Central memory CD8-positive, alpha-beta T cell (primary cell): ENCODE measurements around the gene KRT79.

Experiments
- ATAC-seq: fragments of 150-1000 bp; cut with Tn5 transposase; replicated peaks from 2 replicates; pipeline ENCODE4 v1.10.0; 2022; ENCODE audit warnings: mild to moderate bottlenecking, moderate FRiP score, moderate number of reproducible peaks; ENCODE audit not compliant: poor library complexity, severe bottlenecking; ENCODE audit errors: extremely low read depth
- DNase-seq, 2 donors: peaks; one replicate each; pipeline ENCODE4 v3.0.0; 2021; ENCODE audit warnings: low spot score in 2 of 2
- H3K27ac Mint-ChIP-seq: one replicate; pipeline ENCODE4 v1.8.0; 2022; ENCODE audit warnings: low read depth, mild to moderate bottlenecking, moderate library complexity, mixed read lengths
- H3K27me3 Mint-ChIP-seq: one replicate; pipeline ENCODE4 v1.8.0; 2022; ENCODE audit warnings: mixed read lengths
- H3K36me3 Mint-ChIP-seq: one replicate; pipeline ENCODE4 v1.8.0; 2022; ENCODE audit warnings: mild to moderate bottlenecking, moderate library complexity, mixed read lengths; ENCODE audit not compliant: insufficient read depth
- H3K4me1 Mint-ChIP-seq: one replicate; pipeline ENCODE4 v1.8.0; 2022; ENCODE audit warnings: mixed read lengths
- H3K4me3 Mint-ChIP-seq: one replicate; pipeline ENCODE4 v1.8.0; 2022; ENCODE audit warnings: mild to moderate bottlenecking, moderate library complexity, mixed read lengths
- H3K9me3 Mint-ChIP-seq: one replicate; pipeline ENCODE4 v1.8.0; 2022; ENCODE audit warnings: mixed read lengths

KRT79 gene

DNA sequence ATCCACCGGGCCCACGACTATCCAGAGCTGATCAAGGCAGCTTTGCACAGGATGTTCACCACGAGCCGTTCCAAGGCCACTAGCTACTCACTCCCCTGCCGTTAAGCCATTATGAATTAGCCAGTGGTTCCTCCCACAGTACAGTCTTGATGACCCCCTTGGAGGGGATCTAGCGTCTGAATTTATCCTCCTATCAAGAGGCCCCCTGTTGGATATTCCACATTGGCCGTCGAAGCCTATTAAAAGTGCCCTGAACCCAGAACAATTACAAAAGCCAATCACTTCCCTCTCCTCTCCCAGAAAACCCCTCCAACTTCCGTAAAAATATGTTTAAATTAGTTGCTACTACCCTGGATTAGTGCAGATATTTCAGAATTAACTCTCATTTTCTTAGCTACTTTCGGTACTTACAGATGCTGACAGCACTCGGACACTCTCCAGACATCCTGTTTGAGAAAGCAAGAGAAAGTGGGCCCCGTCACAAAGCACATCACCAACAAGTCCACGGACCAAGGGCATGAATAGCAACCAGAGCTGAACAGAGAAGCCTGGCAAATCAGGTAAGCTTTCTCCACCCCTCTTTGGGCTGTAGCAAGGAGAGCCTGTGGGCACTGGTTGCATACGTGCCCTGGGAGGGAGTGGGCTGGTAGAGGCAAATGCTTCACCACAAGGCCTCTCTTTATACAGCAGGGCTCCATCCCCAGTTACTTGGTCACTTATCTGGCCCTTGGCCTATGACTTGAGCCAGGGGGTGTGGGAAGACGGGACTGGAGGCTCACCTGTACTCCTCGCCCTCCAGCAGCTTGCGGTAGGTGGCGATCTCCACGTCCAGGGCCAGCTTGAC, 43.5 kb downstream of the KRT79 start:
- no peak overlapping the region for H3K4me3 Mint-ChIP-seq
- no peak overlapping the region for H3K27ac Mint-ChIP-seq
- peaks cover 2% of the 10 kb centered on the region for H3K36me3 Mint-ChIP-seq
- DNase-seq (no peak), ATAC-seq (no peak)
- peaks cover 67% of the 10 kb centered on the region for H3K27me3 Mint-ChIP-seq
- peaks cover 23% of the 10 kb centered on the region for H3K4me1 Mint-ChIP-seq
- H3K9me3 Mint-ChIP-seq: no peaks in the 10 kb centered on the region

DNA sequence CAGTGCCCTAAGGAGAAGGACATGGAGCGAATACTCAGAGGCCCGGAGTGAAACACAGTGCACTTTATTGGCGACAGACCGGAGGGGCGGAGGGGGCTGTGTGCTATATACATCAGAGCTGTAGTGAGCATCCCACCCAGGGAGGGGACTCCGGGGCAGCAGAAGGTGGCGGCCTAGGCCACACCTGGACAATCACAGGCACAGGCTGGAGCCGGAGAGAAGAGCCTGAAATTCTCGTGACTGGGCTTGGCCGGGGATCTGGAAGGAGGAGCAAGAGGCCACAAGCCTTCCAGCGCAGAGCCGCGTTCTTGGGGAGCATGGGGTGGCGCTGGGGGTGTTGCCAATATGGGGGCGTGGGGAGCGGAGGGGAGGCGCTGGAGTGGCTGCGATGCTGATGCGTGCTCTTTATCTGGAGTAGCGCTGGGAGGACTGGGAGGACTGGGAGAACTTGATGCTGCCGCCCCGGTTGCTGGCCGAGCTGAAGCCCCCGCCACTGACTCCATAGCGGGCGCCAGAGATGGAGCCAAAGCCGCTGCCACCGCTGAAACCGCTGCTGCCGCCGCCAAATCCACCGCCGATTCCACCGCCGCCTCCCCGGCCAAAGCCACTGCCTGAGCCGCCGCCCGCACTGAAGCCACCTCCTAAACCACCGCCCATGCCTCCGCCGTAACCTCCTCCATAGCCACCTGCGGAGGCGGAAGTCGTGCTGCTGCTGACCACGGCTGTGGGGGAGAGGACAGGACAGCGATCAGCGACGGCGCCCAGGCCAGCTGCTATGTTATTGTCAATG, 44.3 kb downstream of the KRT79 start:
- Mint-ChIP-seq H3K27me3 (peaks cover 76% of the 10 kb centered on the region), H3K36me3 (peaks cover 2% of the 10 kb centered on the region), H3K4me1 (peaks cover 23% of the 10 kb centered on the region), H3K4me3 (no peak overlapping the region), H3K9me3 (no peaks in the 10 kb centered on the region), H3K27ac (no peak overlapping the region)
- DNase-seq (no peak), ATAC-seq (no peak)

DNA sequence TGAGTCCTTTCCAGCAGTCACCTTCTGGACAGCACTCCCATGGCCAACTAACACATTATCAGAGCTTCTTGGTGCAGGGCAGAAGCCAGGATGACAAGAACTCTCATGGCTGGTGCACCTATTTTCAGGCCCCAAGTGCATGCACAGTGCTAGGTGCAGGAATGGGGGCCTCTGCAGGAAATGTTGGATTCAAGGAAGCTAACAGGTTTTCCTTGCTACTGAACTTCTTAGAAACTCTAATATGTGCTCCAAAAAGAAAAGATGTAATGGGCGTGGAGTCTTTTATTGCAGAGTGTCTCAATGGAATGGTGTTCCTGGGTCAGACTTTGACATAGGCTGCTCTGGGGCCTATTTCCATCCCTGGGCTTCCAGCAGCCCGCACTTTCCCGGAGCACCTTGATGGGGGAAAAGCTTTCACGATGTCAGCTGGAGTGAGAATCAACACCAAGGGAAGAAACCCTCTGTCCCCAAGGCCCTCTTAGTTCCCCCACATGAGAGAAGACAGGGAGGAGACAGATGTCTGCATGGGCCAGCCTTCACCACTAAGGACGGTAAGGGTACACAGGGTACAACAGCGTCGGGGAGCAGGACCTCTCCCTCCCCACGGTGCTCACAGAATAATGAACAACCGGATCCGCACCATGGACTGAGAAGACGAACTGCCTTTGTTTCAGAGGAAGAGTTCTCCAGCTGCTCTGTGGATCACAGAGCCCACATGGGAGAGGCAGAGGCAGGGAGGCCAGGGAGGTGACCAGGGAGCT, 45.1 kb downstream of the KRT79 start:
- Mint-ChIP-seq H3K36me3 (peaks cover 2% of the 10 kb centered on the region), H3K9me3 (no peaks in the 10 kb centered on the region), H3K27ac (no peak overlapping the region), H3K4me3 (no peak overlapping the region), H3K4me1 (peaks cover 23% of the 10 kb centered on the region), H3K27me3 (peaks cover 80% of the 10 kb centered on the region)
- ATAC-seq: no peak
- no peak for DNase-seq

DNA sequence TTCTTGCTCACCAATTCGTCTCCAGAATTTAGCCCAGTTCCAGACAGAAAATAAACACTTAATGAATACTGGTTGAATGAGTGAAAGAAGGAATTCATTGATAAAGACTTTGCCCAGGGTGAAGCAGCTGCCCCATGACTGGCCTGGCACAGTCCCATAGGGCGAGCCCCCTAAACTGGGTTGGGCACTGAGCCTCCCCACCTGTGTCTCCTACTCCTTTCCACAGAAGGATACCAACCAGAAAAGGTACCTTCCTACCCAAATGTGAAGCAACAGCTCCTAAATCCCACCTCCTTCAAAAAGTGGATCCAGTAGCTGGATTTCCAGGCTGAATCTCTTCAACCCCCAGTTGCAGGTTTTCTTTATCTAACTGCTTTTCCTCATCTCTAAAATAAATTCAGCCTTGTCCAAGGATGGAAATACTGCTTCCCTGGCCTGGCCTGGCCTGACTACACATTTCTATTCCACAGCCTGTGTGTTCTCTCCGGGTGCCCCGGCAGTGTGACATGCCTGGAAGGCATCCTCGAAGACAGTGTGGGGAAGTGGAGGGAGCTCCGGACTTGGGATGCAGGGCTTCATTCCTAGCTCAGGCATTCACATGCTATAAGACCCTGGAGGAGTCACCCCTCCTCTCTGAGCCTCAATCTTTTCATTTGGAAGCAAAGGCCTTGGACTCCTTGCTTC, 45.8 kb downstream of the KRT79 start:
- Mint-ChIP-seq H3K9me3 (no peaks in the 10 kb centered on the region), H3K36me3 (peaks cover 2% of the 10 kb centered on the region), H3K27me3 (peaks cover 80% of the 10 kb centered on the region), H3K4me3 (no peak overlapping the region), H3K27ac (no peak overlapping the region), H3K4me1 (peaks cover 23% of the 10 kb centered on the region)
- DNase-seq (no peak), ATAC-seq (no peak)

DNA sequence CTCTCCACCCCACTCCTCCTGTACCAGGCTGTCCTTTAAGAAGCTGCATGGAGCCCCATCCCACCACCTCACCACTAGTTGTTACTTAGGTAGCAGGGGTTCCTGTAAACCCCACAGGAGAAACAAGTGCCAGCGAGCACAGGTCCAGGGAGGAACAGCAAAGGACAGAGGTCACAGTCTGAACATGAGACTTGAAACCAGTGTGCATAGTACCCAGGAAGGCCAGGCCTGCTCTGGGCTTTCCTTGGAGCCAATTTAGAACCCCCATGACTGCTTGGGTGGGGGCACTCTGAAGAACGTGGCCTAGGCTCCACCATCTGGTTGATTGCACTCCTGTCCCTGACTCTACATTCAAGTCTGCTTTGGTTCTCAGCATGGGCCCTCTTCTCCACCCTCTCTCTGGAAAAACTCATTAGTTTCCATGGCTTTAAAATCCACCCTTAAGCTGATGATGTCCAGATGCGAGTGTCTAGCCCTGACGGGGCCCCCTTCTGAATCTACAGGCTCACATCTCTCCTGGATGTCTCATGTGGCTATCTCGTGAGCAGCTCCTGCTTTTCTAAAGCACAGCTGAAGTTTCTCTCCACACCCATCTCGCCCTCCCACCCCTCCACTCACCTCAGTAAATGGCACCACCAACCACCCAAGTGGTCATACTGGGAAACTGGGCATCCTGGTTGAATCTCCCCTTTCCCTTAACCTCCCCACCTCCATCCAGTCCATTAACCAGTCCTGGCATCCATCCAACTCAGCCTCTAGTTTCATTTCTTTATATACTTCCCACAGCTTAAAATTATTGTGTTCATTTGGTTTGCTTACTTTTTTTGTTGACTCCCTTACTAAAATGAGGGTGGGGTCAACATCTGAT, 46.6 kb downstream of the KRT79 start:
- H3K4me3 Mint-ChIP-seq: no peak overlapping the region
- peaks cover 83% of the 10 kb centered on the region for H3K27me3 Mint-ChIP-seq
- no peaks in the 10 kb centered on the region for H3K9me3 Mint-ChIP-seq
- peaks cover 2% of the 10 kb centered on the region for H3K36me3 Mint-ChIP-seq
- ATAC-seq: no peak
- peaks cover 23% of the 10 kb centered on the region for H3K4me1 Mint-ChIP-seq
- DNase-seq: no peak
- no peak overlapping the region for H3K27ac Mint-ChIP-seq

DNA sequence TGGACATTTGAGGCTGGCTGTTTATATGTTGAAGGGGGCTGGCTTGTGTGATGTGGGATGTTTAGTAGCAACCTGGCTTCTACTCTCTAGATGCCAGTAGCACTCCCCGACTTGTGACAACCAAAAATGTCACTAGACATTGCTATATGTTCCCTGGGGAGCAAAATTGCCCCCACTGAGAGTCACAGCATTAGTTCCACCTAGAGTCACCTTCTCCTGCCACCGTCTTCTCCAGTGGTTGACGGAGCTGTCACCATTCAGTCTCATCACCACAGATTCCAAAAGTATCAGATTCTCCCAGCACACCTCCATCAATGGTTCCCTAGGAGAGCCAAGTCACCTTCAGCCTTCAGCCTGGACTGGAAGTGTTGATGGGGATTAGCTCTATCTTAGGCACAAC, 49.2 kb downstream of the KRT79 start:
- H3K4me1 Mint-ChIP-seq: peaks cover 8% of the 10 kb centered on the region
- H3K36me3 Mint-ChIP-seq: peaks cover 2% of the 10 kb centered on the region
- no peaks in the 10 kb centered on the region for H3K9me3 Mint-ChIP-seq
- H3K27me3 Mint-ChIP-seq: peaks cover 63% of the 10 kb centered on the region
- no peak overlapping the region for H3K4me3 Mint-ChIP-seq
- H3K27ac Mint-ChIP-seq: no peak overlapping the region
- no peak for ATAC-seq
- DNase-seq: no peak

DNA sequence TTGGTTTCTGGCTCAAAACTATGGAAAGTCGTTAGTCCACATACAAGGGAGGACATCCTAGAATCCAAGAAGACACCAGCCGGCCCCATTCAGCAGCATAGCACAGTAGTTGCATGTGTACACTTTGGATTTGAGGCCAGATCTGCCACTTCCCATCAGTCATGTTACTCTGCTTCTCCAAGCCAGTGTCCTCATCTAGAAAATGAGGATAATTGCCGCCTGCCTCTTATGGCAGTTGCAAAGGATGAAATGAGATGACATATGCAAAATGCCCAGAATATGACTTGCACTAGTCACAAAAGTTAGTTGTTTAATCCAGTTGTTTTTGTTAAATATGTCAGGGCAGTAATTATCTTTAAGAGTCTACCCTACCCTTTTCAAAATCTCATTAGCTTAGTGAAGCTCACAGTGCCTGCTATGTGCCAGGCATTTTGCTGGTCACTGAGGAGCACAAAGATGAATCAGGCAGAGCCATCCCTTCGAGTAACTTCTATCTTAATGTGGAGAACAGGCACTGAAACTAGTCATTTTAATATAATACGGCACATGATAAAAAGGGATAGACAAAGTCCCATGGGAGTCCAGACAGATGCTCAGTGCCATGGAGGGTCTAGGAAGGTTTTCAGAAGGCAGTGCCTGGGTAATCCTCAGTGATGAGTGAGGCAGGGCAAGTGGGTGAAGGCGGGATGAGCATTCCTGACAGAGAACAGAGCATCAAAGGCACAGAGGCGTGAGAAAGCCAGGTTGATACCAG, 50.4 kb downstream of the KRT79 start:
- DNase-seq (no peak), ATAC-seq (no peak)
- no peak overlapping the region for H3K4me3 Mint-ChIP-seq
- H3K4me1 Mint-ChIP-seq: no peaks in the 10 kb centered on the region
- no peaks in the 10 kb centered on the region for H3K9me3 Mint-ChIP-seq
- peaks cover 2% of the 10 kb centered on the region for H3K36me3 Mint-ChIP-seq
- H3K27me3 Mint-ChIP-seq: peaks cover 63% of the 10 kb centered on the region
- H3K27ac Mint-ChIP-seq: no peak overlapping the region

DNA sequence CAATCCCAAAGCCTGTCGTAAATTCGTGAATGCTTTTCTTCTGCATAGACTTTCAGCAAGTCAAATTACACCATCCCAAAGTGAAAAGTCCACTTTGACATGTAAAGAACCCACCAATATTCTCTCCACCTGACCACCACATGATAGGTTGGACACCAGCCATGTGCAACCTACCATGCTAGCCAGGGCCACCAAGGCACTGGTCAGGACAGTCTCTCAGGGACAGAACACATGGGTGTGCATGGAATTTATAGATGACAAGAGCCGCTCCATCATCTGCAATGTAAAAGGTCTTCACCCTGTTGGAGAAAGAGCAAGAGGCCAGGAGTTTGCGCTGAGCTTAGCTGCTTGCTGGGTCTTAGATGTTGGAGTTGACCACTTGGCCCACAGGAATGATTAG, 51.6 kb downstream of the KRT79 start:
- H3K4me3 Mint-ChIP-seq: no peak overlapping the region
- DNase-seq (no peak), ATAC-seq (no peak)
- H3K27ac Mint-ChIP-seq: no peak overlapping the region
- peaks cover 61% of the 10 kb centered on the region for H3K27me3 Mint-ChIP-seq
- no peaks in the 10 kb centered on the region for H3K9me3 Mint-ChIP-seq
- H3K4me1 Mint-ChIP-seq: no peaks in the 10 kb centered on the region
- peaks cover 2% of the 10 kb centered on the region for H3K36me3 Mint-ChIP-seq

DNA sequence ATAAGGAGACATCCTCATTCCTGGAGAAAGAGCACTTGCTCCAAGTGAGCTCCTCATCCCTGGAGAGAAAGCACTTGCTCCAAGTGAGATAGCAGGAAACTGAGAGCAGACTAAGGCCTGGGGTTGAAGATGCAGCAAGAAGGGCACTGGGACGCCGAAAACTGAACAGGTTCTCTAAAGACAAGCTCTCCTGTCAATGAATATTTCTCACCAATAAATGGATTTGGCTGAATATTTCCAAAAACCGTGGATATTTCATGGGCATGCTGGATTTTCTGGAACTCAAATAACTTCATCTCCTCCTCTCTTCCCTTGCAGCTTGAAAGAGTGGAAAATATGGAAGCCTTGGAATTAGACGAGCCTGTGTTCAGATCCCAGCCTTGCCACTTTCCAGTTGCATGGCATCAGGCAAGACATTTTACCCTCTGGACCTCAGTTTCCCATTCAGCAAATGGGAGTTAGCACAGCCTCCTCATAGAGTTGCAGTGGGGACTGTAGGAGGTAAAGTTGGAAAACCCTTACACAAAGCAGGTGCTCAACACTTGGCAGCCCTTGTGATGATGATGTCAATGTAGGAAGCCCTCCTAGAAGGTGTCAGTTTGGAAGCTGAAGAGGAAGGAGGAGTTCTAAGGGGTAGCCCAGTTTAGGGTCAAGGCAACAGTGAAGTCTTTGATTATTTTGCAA, 52.6 kb downstream of the KRT79 start:
- DNase-seq (no peak), ATAC-seq (no peak)
- Mint-ChIP-seq H3K4me3 (no peak overlapping the region), H3K4me1 (no peaks in the 10 kb centered on the region), H3K27ac (no peak overlapping the region), H3K27me3 (peaks cover 65% of the 10 kb centered on the region), H3K9me3 (no peaks in the 10 kb centered on the region), H3K36me3 (peaks cover 3% of the 10 kb centered on the region)

DNA sequence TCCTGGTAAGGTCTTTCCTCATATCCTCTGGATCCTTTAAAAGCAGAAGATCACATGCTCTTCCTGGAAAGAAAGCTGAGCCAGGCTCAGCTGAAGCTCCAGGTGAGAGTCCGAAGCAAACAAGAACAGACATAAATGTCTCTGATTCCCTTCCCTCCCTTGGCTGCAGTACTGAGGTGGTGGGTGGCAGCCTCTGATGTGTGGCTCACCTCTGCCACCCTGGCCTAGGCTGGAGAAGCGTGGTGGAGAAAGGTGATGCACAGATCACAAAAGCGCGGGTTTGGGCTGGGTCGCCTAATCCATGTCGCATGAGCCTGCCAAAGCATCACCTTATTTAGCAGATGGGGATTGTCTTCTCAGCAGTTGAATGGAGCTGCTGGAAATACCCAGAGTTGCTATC, 54.2 kb downstream of the KRT79 start:
- H3K27ac Mint-ChIP-seq: no peak overlapping the region
- DNase-seq (no peak), ATAC-seq (no peak)
- H3K36me3 Mint-ChIP-seq: peaks cover 3% of the 10 kb centered on the region
- no peaks in the 10 kb centered on the region for H3K9me3 Mint-ChIP-seq
- H3K4me1 Mint-ChIP-seq: no peaks in the 10 kb centered on the region
- H3K4me3 Mint-ChIP-seq: no peak overlapping the region
- H3K27me3 Mint-ChIP-seq: peaks cover 52% of the 10 kb centered on the region

DNA sequence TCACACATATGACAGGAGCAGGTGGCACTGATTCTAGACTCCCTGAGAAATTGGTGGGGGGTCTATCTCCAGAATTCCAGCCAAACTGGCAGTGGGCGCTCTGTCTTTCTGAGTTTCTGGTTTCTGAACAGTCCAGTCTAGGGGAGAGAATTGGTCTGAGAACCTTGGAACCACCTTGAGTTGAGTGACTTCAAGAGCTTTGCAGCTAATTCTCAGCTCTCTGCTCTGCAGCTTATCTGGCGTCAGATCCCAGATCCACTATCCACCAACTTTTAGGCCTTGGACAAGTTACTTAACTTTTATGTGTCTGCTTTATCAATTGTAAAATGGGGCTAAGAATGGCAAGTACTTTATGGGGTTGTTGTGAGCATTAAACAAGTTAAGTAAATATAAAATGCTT, 55.3 kb downstream of the KRT79 start:
- no peak for ATAC-seq
- Mint-ChIP-seq H3K9me3 (no peaks in the 10 kb centered on the region), H3K4me3 (no peak overlapping the region), H3K27me3 (peaks cover 42% of the 10 kb centered on the region), H3K4me1 (no peaks in the 10 kb centered on the region), H3K27ac (no peak overlapping the region), H3K36me3 (peaks cover 3% of the 10 kb centered on the region)
- DNase-seq: no peak
